ENCODE data around the gene NXPH2.

- no peak for TF ChIP-seq CTCF (IDR thresholded peaks at IDR 0.05)
- no peak for TF ChIP-seq USF1 (CRISPR knock-in tag; IDR thresholded peaks at IDR 0.05)
- TF ChIP-seq PRDM15 (CRISPR knock-in tag; IDR thresholded peaks at IDR 0.05), result no peak
- TF ChIP-seq SMAD3 (CRISPR knock-in tag; IDR thresholded peaks at IDR 0.05; ENCODE audit: borderline replicate concordance), result no peak
- no peak for TF ChIP-seq NR2C2 (CRISPR knock-in tag; IDR thresholded peaks at IDR 0.05)
- TF ChIP-seq NR1H2 (CRISPR knock-in tag; IDR thresholded peaks at IDR 0.05), result no peak
- TF ChIP-seq ZNF263 (CRISPR knock-in tag; IDR thresholded peaks at IDR 0.05; ENCODE audit: low read depth), result no peak
- no peak for TF ChIP-seq MAX (CRISPR knock-in tag; IDR thresholded peaks at IDR 0.05)
Observed at GRCh38 chr2:138777996-138778395, 2.2 kb downstream of the NXPH2 start.

Data from WTC11 (cell line).